ENCODE results near the gene ABHD2. TPM values are rescaled to one million over a fixed set of nuclear protein-coding genes. Genes with fewer than 3 reads are reported as not detected.

The ABHD2 gene
- total RNA-seq, 1 donor from 2014 or later, result 59.4 TPM

DNA sequence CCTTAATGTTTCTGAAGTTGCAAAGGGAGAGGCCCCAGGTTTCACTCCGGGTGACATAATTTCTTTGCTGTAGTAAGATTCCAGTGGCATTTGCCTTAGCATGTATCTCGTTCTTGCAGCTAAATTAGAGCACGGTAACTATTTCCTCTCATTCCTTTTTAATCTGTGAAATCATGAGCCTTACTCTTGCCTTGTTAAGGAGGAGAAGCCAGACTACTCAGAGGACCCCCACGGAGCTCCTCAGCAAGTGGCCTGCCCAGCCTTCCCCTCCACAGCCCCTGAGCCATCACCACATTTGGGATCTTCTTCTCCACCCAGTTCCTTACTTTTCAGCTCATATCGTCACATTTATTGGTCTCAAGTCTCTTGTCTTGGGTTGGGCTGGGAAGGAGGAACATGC lies 54.2 kb downstream of the ABHD2 start:
- DNase-seq, result no peak
- intact Hi-C loops (cut with DNase I), result no loop called here
- no peak for ATAC-seq (ENCODE audit: poor library complexity)

DNA sequence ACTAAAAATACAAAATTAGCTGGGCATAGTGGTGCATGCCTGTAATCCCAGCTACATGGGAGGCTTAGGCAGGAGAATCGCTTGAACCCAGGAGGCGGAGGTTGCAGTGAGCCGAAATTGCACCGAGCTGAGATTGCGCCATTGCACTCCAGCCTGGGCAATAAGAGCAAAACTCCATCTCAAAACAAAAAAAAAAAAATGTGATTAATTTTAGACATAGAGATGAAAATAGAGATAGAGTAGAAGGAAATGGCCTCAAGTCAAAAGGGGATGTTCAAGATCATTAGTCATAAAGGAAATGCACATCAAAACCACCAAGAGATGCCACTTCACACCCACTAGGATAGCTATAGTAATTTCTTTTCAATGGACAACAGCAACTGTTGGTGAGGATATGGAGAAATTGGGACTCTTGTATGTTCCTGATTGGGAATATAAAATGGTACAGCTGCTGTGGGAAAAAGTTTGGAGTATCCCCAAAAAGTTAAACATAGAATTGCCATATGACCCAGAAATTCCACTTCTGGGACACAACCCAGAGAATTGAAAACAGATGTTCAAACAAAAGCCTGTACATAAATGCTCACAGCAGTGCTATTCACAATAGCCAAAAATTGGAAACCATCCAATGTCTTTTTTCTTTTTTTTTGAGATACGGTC lies 55.4 kb downstream of the ABHD2 start:
- peak; percentile 38 for ATAC-seq (ENCODE audit: poor library complexity)
- DNase-seq, result no peak
- intact Hi-C loops (cut with DNase I), result no loop called here

DNA sequence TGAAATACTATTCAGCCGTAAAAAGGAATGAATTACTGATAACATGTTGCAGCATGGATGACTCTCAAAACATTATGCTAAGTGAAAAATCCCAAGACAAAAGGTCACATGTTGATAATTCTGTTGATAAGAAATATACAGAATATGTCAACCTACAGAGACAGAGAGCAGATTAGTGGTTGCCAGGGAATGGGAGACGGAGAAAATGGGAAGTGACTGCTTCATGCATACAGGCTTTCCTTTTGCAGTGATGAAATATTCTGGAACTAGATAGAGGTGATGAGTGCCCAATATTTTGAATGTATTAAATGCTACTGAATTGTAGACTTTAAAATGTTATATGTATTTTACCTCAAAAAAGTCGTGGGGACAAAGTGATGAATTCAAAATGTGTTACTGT lies 56.2 kb downstream of the ABHD2 start:
- intact Hi-C loops (cut with DNase I), result no loop called here
- ATAC-seq (ENCODE audit: poor library complexity) (no peak), DNase-seq (no peak)

DNA sequence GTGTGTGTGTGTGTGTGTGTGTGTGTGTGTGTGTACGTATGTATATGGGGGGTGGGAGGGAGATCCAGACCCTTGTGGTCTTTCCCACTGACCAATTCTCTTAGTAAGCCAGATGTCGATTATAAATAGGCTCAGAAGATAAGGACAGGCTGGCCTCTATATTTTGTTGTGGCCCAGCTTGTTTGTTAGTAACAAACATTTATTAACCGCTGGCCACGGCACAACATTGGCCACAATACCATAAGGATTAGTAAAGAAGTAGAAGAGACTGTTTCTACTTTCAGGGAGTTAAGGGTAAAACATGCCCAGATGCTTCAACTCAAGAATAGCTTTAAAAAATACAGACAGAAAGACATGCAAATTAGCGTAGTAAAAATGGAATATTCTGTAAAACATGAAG lies 58.1 kb downstream of the ABHD2 start:
- no peak for ATAC-seq (ENCODE audit: poor library complexity)
- DNase-seq, result no peak
- intact Hi-C loops (cut with DNase I), result no loop called here

DNA sequence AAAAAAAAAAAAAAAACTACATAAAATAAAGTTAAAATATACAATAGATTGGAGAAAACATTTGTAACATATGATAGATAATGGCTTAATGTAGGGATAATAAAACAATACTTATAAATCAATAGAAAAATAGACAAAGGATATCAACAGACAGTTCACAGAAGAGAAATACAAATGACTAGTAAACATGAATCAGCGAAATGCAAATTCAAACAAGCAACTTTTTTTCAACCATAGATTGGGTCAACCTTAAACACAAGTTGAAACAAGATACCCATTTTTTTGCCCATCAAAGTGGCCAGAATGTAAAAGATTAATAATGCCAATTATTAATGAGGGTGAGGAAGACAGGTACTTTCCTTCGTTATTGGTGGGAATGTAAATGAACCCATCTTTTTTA lies 59.9 kb downstream of the ABHD2 start:
- ATAC-seq (ENCODE audit: poor library complexity), result no peak
- intact Hi-C loops (cut with DNase I), result no loop called here
- DNase-seq, result no peak

DNA sequence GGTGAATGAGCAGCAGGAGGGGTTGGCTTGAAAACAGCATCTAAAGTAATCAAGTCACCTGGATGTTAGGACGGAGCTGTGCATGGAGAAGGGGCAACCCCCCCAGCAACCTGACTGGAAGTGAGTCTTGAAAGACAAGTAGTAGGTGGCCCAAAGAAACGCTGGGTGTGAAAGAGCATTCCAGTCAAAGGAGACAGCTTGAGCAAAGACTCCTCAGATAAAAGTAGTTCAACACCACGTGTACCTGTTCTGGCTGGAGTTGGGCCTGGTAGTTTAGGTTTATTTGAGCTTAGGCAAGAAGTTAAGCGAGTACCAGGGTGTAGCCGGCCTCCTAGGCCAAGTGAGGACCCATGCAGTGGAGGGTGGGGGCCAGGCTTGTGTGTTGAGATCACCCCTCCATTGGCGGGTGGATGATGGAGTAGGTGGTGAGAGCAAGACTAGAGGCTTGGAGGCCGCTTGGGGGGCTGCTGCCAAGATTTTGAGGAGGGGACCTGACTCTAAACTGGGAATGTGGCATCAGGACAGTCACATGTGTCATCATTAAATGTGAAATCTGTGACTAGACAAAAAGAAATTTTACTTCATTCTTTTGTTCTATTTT lies 61.3 kb downstream of the ABHD2 start:
- intact Hi-C loops (cut with DNase I), result no loop called here
- ATAC-seq (ENCODE audit: poor library complexity) (peak; percentile 8), DNase-seq (no peak)

- intact Hi-C loops (cut with DNase I), result no loop called here
- DNase-seq (no peak), ATAC-seq (ENCODE audit: poor library complexity) (no peak)
These were observed 62.0 kb downstream of the ABHD2 start for GRCh38 chr15:89150287-89150686.

DNA sequence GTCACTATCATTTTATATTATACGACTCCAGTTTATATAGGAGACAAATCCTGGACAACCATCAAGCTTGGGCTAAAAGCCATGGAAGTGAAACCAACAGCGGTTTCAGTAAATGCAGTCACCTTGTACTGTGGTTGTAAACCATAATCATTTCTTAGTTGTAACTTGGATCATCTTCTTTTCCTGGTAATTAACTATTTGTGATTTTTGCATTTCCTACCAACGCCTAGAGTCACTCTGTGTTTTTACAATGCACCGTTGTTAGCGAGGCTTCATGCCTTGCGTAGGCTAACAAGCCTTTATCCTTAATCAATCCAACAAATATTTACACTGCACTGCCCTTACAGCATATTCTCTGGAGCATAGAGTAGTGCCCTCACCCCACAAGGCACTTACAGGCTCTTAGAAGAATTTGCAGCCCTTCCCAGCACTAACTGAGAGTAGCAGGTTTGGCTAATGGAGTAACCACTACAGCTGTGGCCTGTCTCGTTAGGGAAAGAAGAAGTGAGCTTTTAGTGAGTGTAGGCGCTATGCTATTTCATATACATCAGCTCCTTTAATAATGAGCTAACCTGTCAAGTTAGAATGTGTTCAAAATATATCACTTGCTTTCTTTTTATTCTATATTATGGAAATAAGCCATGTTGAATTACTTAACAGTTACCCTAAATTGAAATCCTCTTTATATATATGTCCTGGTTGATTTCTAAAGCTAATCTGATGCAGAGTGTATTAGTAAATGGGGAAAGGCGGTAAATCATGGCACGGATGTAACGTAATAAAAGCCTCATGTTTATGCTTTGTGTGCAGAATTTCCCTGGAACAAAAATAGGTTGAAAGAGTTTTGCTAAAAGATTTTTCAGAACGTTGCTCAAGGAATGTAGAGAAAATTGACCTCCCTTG lies 62.8 kb downstream of the ABHD2 start:
- DNase-seq (no peak), ATAC-seq (ENCODE audit: poor library complexity) (no peak)
- intact Hi-C loops (cut with DNase I), result no loop called here

- ATAC-seq (ENCODE audit: poor library complexity), result peak; percentile 26
- intact Hi-C loops (cut with DNase I), result no loop called here
- no peak for DNase-seq
These were observed 66.9 kb downstream of the ABHD2 start for GRCh38 chr15:89155122-89155521.

- intact Hi-C loops (cut with DNase I), result no loop called here
- DNase-seq (peak; percentile 77), ATAC-seq (ENCODE audit: poor library complexity) (peak; percentile 86)
These were observed 67.4 kb downstream of the ABHD2 start for GRCh38 chr15:89155656-89156055.

DNA sequence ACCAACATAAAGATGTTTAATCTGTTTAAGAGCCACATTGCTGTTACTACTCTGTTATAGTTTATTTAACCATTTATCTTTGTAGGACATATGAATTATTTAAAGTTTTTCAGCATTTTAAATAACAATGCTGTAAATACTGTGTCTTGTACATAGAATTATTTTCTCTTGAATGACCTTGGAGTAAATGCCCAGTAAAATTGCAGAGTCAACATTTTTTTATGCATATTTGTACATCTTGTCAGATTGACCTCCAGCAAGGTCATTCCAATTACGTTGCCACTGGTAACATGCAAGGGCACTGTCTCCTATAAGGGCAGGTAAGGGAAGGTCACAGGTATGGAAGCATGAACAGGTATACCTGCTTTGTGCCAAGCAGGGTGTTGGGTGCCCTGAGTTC lies 68.8 kb downstream of the ABHD2 start:
- ATAC-seq (ENCODE audit: poor library complexity) (no peak), DNase-seq (no peak)
- intact Hi-C loops (cut with DNase I), result no loop called here

DNA sequence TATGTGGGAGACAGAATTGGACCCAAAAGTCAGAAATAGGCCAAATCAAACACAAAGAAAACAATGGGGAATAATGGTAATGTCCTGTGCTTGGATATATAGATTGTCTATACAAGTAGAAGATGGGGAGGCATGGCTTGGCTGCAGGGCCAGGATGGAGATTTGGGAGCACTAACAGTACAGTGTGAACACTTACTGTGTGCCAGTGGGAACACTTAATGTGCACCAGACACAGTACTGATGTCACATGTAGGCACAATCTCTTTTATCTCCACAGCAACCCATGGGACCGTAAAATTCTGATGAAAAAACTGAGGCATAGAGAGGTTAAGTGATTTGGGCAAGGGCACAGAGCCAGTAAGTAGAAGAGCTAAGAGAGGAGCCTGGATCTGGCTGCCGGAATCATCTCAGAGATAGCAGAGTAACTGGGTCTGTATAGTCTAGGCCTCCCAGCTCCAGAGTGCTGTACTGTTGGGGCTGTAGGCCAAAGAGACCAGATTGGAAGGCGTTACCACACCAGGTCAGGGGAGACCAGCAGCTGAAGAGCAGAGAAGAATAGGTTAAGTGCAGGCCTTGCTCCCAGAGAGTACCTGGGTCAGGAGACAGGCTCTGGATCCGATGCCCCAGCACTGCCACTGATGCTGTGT lies 69.8 kb downstream of the ABHD2 start:
- intact Hi-C loops (cut with DNase I), result no loop called here
- ATAC-seq (ENCODE audit: poor library complexity), result peak; percentile 45
- no peak for DNase-seq

GRCh38 chr15:89161666-89162065 lies 73.4 kb downstream of the ABHD2 start:
- ATAC-seq (ENCODE audit: poor library complexity), result no peak
- intact Hi-C loops (cut with DNase I), result no loop called here

GRCh38 chr15:89163271-89164055 lies 75.2 kb downstream of the ABHD2 start:
- intact Hi-C loops (cut with DNase I), result no loop called here
- DNase-seq (no peak), ATAC-seq (ENCODE audit: poor library complexity) (no peak)

More at GRCh38 chr15:89161666-89162065, 73.4 kb downstream of the ABHD2 start:
- no peak for DNase-seq

DNA sequence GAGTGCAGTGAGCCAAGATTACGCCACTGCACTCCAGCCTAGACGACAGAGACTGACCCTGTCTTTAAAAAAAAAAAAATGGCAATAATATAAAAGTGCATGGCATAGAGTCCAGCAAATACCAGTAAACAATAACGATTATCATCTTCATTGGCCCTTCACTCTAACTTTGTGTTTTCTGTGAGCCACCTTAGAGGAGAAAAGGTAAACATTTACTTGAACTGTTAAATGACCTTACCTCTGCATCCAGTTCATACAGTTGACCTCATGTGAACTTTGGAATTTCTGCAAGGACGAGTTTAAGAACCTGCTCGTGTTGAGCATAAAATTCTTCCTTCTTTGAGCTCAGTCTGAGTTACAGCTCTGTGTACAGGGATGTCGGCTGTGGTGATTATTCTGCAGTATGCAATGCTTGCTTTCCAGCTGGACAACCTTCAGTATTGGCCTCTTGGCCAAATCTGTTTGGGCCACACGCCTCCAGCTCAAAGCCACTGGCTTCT lies 76.5 kb downstream of the ABHD2 start:
- intact Hi-C loops (cut with DNase I), result no loop called here
- ATAC-seq (ENCODE audit: poor library complexity) (peak; percentile 82), DNase-seq (no peak)

DNA sequence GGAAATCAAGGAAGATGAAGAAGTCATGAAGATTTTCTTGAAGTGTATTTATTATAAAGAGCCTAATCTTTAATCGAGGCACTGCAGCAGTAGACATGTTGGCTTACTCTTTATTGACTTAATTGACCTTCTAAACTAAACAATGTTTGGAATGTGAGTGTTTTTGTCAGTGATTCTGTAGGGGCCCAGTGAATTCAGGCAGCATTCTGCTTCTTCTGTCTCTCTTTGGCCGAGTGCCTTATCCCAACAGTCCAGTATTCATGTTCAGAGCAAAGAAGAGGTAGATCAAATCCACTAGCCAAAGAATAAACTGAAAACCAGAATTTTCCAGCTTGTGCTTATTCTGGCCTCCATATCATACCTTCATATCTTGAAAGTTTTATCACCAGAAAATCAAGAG lies 77.4 kb downstream of the ABHD2 start:
- intact Hi-C loops (cut with DNase I), result no loop called here
- DNase-seq (no peak), ATAC-seq (ENCODE audit: poor library complexity) (no peak)

DNA sequence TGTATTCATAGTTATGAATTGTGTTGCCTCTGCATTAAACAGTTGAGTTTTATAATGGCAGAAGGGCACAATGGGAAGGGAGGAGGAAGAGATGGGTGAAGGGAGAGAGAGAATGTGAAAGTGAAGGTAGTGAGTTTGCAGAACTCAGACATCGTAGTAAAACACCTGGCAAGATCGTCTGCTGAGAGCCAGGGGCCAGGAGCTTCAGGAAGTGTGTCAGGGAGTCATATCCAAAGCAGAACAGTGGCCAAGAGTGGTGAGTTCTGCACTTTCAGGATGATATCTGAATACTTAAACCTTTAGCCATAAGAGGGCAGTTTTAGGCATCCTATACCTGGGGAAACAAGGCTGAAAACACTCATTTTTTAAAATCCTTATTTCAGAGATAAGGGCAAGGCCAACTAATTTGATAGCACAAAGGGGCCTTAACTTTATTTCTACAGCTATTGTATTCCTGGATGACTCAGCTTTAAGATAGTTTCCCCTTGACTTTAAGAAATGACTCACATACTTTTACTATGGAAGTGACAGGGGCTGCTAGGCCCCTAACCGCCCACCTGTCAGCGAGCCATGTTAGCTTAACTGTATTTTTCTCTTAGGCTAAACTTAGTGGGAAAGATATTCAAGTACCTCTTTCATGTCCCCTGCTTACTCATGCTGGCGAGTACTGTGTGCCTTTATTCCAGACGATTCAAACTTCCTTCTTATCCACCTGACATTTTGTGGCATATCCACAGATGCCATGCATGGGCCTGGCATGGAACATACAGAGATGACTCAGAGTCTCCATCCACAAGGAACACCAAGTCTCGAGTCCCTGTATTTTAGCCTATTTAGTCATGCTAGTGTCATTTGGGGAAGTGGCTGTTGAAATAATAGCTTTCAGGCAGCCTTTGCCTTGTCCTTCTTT lies 79.3 kb downstream of the ABHD2 start:
- DNase-seq, result no peak
- no peak for ATAC-seq (ENCODE audit: poor library complexity)
- intact Hi-C loops (cut with DNase I), result no loop called here
